Activated CD4-positive, alpha-beta T cell treated with anti-CD3 and anti-CD28 coated beads, Interleukin-2, amount 10 ng/mL, durations not matched to agents 7 days and 5 days (primary cell): Measurements from ENCODE around the gene NHLRC1. TPM values are rescaled to one million over a fixed set of nuclear protein-coding genes. Genes with fewer than 3 reads are reported as not detected.

Experiments used
- CTCF ChIA-PET: fragments of 350-600 bp; sonication (Branson Sonifier 250); formaldehyde crosslinking; loops from one replicate; lab custom pipeline; 2021; ENCODE audit warnings: antibody characterized with exemption; lab: Charles Lee
- POLR2A ChIA-PET: fragments of 350-600 bp; sonication (Branson Sonifier 250); formaldehyde crosslinking; loops from one replicate; lab custom pipeline; 2021; ENCODE audit warnings: antibody characterized with exemption; lab: Charles Lee
- DNase-seq: peaks from one replicate; pipeline ENCODE4 v3.0.0-alpha.2; 2020
- H3K27ac Mint-ChIP-seq: one replicate; pipeline ENCODE4 v1.8.0; 2021; ENCODE audit warnings: mild to moderate bottlenecking, moderate library complexity, mixed read lengths
- H3K27me3 Mint-ChIP-seq: one replicate; pipeline ENCODE4 v1.8.0; 2021; ENCODE audit warnings: mixed read lengths
- H3K36me3 Mint-ChIP-seq: one replicate; pipeline ENCODE4 v1.8.0; 2021; ENCODE audit warnings: low read depth, mixed read lengths
- H3K4me1 Mint-ChIP-seq: one replicate; pipeline ENCODE4 v1.8.0; 2021; ENCODE audit warnings: mixed read lengths
- H3K4me3 Mint-ChIP-seq: one replicate; pipeline ENCODE4 v1.8.0; 2021; ENCODE audit warnings: mild to moderate bottlenecking, moderate library complexity, mixed read lengths
- H3K9me3 Mint-ChIP-seq: one replicate; pipeline ENCODE4 v1.8.0; 2021; ENCODE audit warnings: mixed read lengths
- total RNA-seq, 2 experiments: library from RNA; stranded (reverse); gene quantifications; one replicate each; pipeline ENCODE4 v1.2.3, GENCODE V29; 2021

Gene NHLRC1
- total RNA-seq, 2 experiments from 2014 or later: 0.08 TPM; not detected in 1

DNA sequence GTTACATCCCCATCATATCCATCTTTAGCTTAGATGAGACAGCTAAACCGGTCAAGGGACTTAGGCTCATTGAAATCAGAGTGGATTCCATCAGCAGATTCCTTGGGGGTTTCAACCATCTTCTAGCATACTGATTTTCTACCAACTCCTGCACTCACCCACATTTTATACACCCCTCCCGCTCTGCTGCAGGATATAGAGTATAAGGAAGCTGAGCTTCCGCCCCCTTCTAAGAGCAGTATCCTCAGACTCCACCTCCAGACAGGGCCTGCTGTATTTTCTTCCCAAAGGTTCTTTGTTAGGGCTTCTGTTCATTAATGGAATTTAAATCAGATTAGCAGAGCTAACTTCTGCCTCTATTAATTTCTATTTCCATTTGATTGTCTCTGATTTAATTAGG, 9.9 kb upstream of the NHLRC1 start:
- no peak for DNase-seq
- H3K27me3 Mint-ChIP-seq: no peaks in the 10 kb centered on the region
- no peak overlapping the region for H3K27ac Mint-ChIP-seq
- POLR2A ChIA-PET: no interaction called here
- CTCF ChIA-PET: interaction anchor here (0.6 to 0.9 kb wide), 2 partner anchors 40 to 1015 kb away, joined by 3 to 4 read pairs; no protein-coding TSS in a partner anchor
- H3K4me3 Mint-ChIP-seq: no peak overlapping the region
- H3K36me3 Mint-ChIP-seq: peaks cover 4% of the 10 kb centered on the region
- H3K9me3 Mint-ChIP-seq: no peaks in the 10 kb centered on the region
- peaks cover 7% of the 10 kb centered on the region for H3K4me1 Mint-ChIP-seq

DNA sequence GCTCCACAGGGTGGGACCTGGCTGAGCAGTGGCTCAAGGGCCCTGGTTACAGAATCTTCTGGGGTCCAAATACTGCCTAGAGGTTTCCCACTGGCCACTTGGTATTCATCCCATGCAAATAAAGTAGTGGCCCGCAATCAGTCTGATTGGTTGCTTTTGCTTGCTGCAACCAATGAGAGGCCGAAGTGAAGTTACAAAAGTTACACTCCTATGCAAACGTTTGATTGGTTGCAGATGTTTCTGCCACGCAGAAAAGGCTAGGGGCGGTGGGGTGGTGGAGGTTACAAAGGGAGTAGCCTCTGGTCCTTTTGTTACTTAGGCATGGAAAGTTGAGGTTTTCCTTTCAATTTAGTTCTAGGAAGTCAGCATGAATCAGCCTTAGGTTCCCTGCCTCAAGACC, 3.6 kb upstream of the NHLRC1 start:
- H3K9me3 Mint-ChIP-seq: no peaks in the 10 kb centered on the region
- no peaks in the 10 kb centered on the region for H3K36me3 Mint-ChIP-seq
- ChIA-PET POLR2A (no interaction called here), CTCF (no interaction called here)
- no peak overlapping the region for H3K4me3 Mint-ChIP-seq
- H3K4me1 Mint-ChIP-seq: peaks cover 12% of the 10 kb centered on the region
- no peak for DNase-seq
- no peak overlapping the region for H3K27ac Mint-ChIP-seq
- peaks cover 25% of the 10 kb centered on the region for H3K27me3 Mint-ChIP-seq

DNA sequence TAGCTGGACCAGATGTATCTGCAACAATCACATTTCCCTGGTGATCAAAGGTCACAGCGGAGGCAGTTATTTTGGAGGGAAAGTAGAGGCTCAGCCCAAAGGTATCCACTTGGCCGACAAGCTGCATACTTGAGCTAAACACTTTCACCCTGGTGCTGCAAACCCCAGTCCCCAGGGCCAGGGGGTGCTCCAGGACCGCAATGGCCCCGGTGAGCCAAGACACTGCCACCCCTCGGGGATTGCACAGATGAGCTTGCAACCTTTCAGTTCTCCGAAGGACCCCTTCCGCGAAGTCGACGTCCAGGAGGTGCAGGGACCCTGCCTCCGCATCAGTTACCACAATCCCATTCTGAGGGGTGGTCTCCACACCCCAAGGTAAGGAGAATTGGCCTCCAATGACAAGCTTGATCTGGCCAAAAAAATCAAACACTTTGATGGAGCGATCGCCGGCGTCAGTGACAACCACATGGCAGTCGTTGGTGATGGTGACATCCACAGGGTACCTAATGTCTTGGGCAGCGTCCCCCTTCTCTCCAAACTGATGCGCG, 823 bp downstream of the NHLRC1 start:
- H3K4me3 Mint-ChIP-seq: peak overlapping the region; percentile 21
- no peak for DNase-seq
- no peaks in the 10 kb centered on the region for H3K36me3 Mint-ChIP-seq
- ChIA-PET CTCF (interaction anchor here (2.0 kb wide), 1 partner anchor 24 kb away, joined by 6 read pairs; no protein-coding TSS in a partner anchor), POLR2A (no interaction called here)
- H3K9me3 Mint-ChIP-seq: no peaks in the 10 kb centered on the region
- peaks cover 12% of the 10 kb centered on the region for H3K4me1 Mint-ChIP-seq
- no peak overlapping the region for H3K27ac Mint-ChIP-seq
- peaks cover 58% of the 10 kb centered on the region for H3K27me3 Mint-ChIP-seq

- Mint-ChIP-seq H3K4me3 (no peak overlapping the region), H3K36me3 (no peaks in the 10 kb centered on the region), H3K27me3 (peaks cover 56% of the 10 kb centered on the region), H3K27ac (no peak overlapping the region), H3K4me1 (peaks cover 22% of the 10 kb centered on the region), H3K9me3 (no peaks in the 10 kb centered on the region)
- DNase-seq: no peak
- POLR2A ChIA-PET: no interaction called here
- CTCF ChIA-PET: no interaction called here
These were observed 3.2 kb downstream of the NHLRC1 start for GRCh38 chr6:18119236-18119635.

GRCh38 chr6:18118330-18118729, 4.1 kb downstream of the NHLRC1 start:
- H3K9me3 Mint-ChIP-seq: no peaks in the 10 kb centered on the region
- peaks cover 22% of the 10 kb centered on the region for H3K4me1 Mint-ChIP-seq
- peaks cover 59% of the 10 kb centered on the region for H3K27me3 Mint-ChIP-seq
- no peak overlapping the region for H3K27ac Mint-ChIP-seq
- ChIA-PET CTCF (interaction anchor here (0.6 kb wide), 1 partner anchor 19 kb away, joined by 4 read pairs; no protein-coding TSS in a partner anchor), POLR2A (no interaction called here)
- no peaks in the 10 kb centered on the region for H3K36me3 Mint-ChIP-seq
- DNase-seq: no peak
- H3K4me3 Mint-ChIP-seq: no peak overlapping the region

- Mint-ChIP-seq H3K4me3 (no peak overlapping the region), H3K4me1 (peaks cover 15% of the 10 kb centered on the region), H3K27ac (no peak overlapping the region), H3K27me3 (peaks cover 63% of the 10 kb centered on the region), H3K9me3 (no peaks in the 10 kb centered on the region), H3K36me3 (no peaks in the 10 kb centered on the region)
- POLR2A ChIA-PET: no interaction called here
- DNase-seq: no peak
- CTCF ChIA-PET: interaction anchor here (1.1 kb wide), 1 partner anchor 132 kb away, joined by 3 read pairs; no protein-coding TSS in a partner anchor
These were observed 5.3 kb downstream of the NHLRC1 start for GRCh38 chr6:18117136-18117535.

- CTCF ChIA-PET: interaction anchor here (1.4 kb wide), 1 partner anchor 12 kb away, joined by 6 read pairs; no protein-coding TSS in a partner anchor
- H3K27ac Mint-ChIP-seq: no peak overlapping the region
These were observed 7.1 kb downstream of the NHLRC1 start for GRCh38 chr6:18115356-18115755.

DNA sequence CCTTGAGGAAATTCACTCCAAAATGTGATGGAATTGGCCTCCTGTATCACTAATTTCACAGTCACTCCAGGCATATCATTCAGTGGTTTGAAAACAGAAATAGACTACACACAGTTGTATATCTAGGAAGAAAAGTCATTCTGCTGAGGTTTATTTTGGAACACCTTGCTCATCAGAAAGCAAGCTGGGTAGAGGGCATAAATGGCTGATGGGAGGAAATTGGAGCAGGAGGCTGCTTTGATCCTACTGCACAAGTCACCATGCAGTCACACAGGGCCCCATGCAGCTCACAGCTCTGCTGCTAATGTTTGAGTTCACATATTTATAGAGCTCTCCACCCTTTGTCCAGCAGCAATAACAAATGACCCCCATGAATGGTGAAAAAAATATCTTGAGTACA, 12.3 kb downstream of the NHLRC1 start:
- peaks cover 5% of the 10 kb centered on the region for H3K9me3 Mint-ChIP-seq
- no peak overlapping the region for H3K27ac Mint-ChIP-seq
- DNase-seq: no peak
- H3K36me3 Mint-ChIP-seq: no peaks in the 10 kb centered on the region
- H3K4me3 Mint-ChIP-seq: no peak overlapping the region
- POLR2A ChIA-PET: no interaction called here
- CTCF ChIA-PET: interaction anchor here (0.7 kb wide), 1 partner anchor 235 kb away, joined by 4 read pairs; no protein-coding TSS in a partner anchor
- H3K27me3 Mint-ChIP-seq: peaks cover 49% of the 10 kb centered on the region
- H3K4me1 Mint-ChIP-seq: peaks cover 5% of the 10 kb centered on the region

More at GRCh38 chr6:18115356-18115755, 7.1 kb downstream of the NHLRC1 start:
- Mint-ChIP-seq H3K36me3 (no peaks in the 10 kb centered on the region), H3K9me3 (no peaks in the 10 kb centered on the region), H3K4me3 (no peak overlapping the region), H3K4me1 (peaks cover 13% of the 10 kb centered on the region), H3K27me3 (peaks cover 64% of the 10 kb centered on the region)
- POLR2A ChIA-PET: no interaction called here
- DNase-seq: peak; percentile 31

GRCh38 chr6:18107061-18107460, 15.4 kb downstream of the NHLRC1 start:
- Mint-ChIP-seq H3K27ac (no peak overlapping the region), H3K27me3 (peaks cover 45% of the 10 kb centered on the region), H3K9me3 (peaks cover 5% of the 10 kb centered on the region), H3K4me1 (no peaks in the 10 kb centered on the region), H3K4me3 (no peak overlapping the region), H3K36me3 (no peaks in the 10 kb centered on the region)
- ChIA-PET POLR2A (no interaction called here), CTCF (interaction anchor here (0.6 kb wide), 1 partner anchor 165 kb away, joined by 3 read pairs; no protein-coding TSS in a partner anchor)
- DNase-seq: no peak

DNA sequence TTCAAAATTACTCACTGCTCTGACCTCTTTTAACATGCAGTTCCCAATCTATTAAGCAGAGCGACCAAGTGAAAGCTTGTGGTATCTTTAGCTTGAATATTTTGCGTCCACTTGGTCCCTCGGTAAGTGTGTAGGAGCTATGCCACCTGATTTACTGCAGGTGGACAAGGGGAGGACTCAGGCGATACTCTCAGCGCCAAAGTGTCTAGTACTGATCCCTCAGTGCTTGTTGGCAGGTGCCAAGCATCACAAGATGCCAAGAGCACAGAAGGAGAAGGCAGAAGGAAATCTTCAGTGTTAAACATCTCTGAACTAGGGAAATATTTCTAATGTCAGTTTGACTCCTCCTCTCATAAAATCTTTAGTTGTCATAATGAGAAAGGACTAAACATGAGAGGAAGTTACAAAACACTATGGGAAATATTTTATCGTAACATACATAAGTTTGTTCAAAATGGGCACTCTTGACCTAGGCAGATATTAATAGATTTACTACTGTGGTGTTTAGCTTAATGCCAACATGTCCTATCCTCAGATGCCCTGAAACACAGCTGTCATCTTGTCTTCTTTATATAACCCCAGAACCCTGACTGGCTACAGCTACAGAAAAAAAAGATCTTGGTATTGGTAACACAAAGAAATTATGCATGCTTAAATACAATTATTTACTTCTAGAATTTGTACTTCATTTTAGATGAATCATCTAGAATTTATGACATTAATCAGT, 19.5 kb downstream of the NHLRC1 start:
- peaks cover 1% of the 10 kb centered on the region for H3K4me1 Mint-ChIP-seq
- H3K9me3 Mint-ChIP-seq: peaks cover 5% of the 10 kb centered on the region
- POLR2A ChIA-PET: no interaction called here
- no peaks in the 10 kb centered on the region for H3K36me3 Mint-ChIP-seq
- H3K27me3 Mint-ChIP-seq: peaks cover 36% of the 10 kb centered on the region
- no peak overlapping the region for H3K27ac Mint-ChIP-seq
- no peak overlapping the region for H3K4me3 Mint-ChIP-seq
- CTCF ChIA-PET: interaction anchor here (1.6 kb wide), 1 partner anchor 13 kb away, joined by 3 read pairs; no protein-coding TSS in a partner anchor
- DNase-seq: no peak

GRCh38 chr6:18101873-18102272, 20.6 kb downstream of the NHLRC1 start:
- Mint-ChIP-seq H3K4me1 (peaks cover 1% of the 10 kb centered on the region), H3K27me3 (peaks cover 34% of the 10 kb centered on the region), H3K4me3 (no peak overlapping the region), H3K9me3 (peaks cover under 1% of the 10 kb centered on the region), H3K27ac (no peak overlapping the region), H3K36me3 (no peaks in the 10 kb centered on the region)
- ChIA-PET POLR2A (no interaction called here), CTCF (no interaction called here)
- no peak for DNase-seq

GRCh38 chr6:18101271-18101670, 21.2 kb downstream of the NHLRC1 start:
- no peak overlapping the region for H3K27ac Mint-ChIP-seq
- CTCF ChIA-PET: no interaction called here
- no peaks in the 10 kb centered on the region for H3K36me3 Mint-ChIP-seq

DNA sequence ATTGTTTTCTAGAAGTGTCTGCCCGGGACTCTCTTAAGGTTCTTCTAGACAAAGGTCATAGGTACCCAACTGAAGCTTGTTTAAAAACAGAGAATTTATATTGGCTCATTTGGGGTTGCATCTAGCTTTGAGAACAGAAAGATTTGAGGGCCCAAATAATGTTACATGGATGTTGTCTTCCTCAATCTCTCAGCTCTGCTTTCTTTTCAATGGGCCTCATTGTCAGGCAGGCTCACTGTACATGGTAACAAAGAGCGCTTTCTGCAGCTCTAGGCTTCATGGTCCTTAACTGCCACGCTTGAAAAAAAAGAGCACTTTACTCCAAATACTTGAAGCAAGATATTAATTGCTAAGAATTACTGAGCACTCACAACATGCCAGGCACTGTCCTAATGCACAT, 22.2 kb downstream of the NHLRC1 start:
- Mint-ChIP-seq H3K36me3 (no peaks in the 10 kb centered on the region), H3K27me3 (peaks cover 25% of the 10 kb centered on the region), H3K4me3 (no peak overlapping the region), H3K4me1 (peaks cover 1% of the 10 kb centered on the region), H3K27ac (no peak overlapping the region), H3K9me3 (no peaks in the 10 kb centered on the region)
- POLR2A ChIA-PET: no interaction called here
- CTCF ChIA-PET: interaction anchor here (0.8 kb wide), 1 partner anchor 531 kb away, joined by 3 read pairs; no protein-coding TSS in a partner anchor
- no peak for DNase-seq

More at GRCh38 chr6:18101271-18101670, 21.2 kb downstream of the NHLRC1 start:
- no peak overlapping the region for H3K4me3 Mint-ChIP-seq
- DNase-seq: no peak
- POLR2A ChIA-PET: no interaction called here
- H3K27me3 Mint-ChIP-seq: peaks cover 32% of the 10 kb centered on the region
- peaks cover 1% of the 10 kb centered on the region for H3K4me1 Mint-ChIP-seq
- H3K9me3 Mint-ChIP-seq: no peaks in the 10 kb centered on the region
